B cell (primary cell): ENCODE data around the gene OR4C45. TPM values are rescaled to one million over a fixed set of nuclear protein-coding genes. Genes with fewer than 3 reads are reported as not detected.

ENCODE experiments used
- ATAC-seq: fragments of 200-7000 bp; cut with Tn5 transposase; one replicate; pipeline ENCODE4 v1.10.0; 2021; ENCODE audit warnings: low read depth, mild to moderate bottlenecking, moderate number of reproducible peaks, moderate library complexity
- CTCF ChIA-PET: fragments of 350-600 bp; sonication (Branson Sonifier 250); formaldehyde crosslinking; loops from one replicate; lab custom pipeline; 2021; ENCODE audit warnings: antibody characterized with exemption, inconsistent platforms; lab: Charles Lee
- POLR2A ChIA-PET: fragments of 350-600 bp; sonication (Branson Sonifier 250); formaldehyde crosslinking; loops from one replicate; lab custom pipeline; 2021; ENCODE audit warnings: antibody characterized with exemption; lab: Charles Lee
- DNase-seq: peaks from one replicate; pipeline ENCODE4 v3.0.0; 2013
- H2AFZ ChIP-seq: 2 replicates; pipeline ENCODE4 v1.6.1; 2012; ENCODE audit warnings: mild to moderate bottlenecking, low read depth, low read length; ENCODE audit not compliant: insufficient read depth, poor library complexity, severe bottlenecking
- H3K27ac ChIP-seq, 2 donors: 1 replicate in 1 of 2; 2 replicates in 1 of 2; pipeline ENCODE4 v1.5.1; 2012 to 2013; ENCODE audit warnings: low read length in 2 of 2, mild to moderate bottlenecking in 2 of 2, moderate library complexity in 1 of 2
- H3K27me3 ChIP-seq, 4 experiments: fragments of 200-600 bp in 1 of 4; sonication (generic) in 1 of 4; replicated peaks in 1 of 4; 1 replicate in 2 of 4; 2 replicates in 2 of 4; pipeline versions ENCODE4 v1.6.1 to v1.7.0; 2013 to 2016; ENCODE audit warnings: low read length in 3 of 4, mild to moderate bottlenecking in 2 of 4, mixed read lengths in 1 of 4, moderate library complexity in 1 of 4; ENCODE audit not compliant: insufficient read depth in 4 of 4, control insufficient read depth in 3 of 4; ENCODE audit errors: control extremely low read depth in 1 of 4
- H3K36me3 ChIP-seq, 2 experiments: replicated peaks in 1 of 2; 1 replicate in 1 of 2; 2 replicates in 1 of 2; pipeline versions ENCODE4 v1.6.1 to v1.7.1; 2013; ENCODE audit warnings: low read length in 1 of 2; ENCODE audit not compliant: insufficient read depth in 2 of 2, control insufficient read depth in 1 of 2; ENCODE audit errors: control extremely low read depth in 1 of 2, extremely low read depth in 1 of 2
- H3K4me1 ChIP-seq, 2 donors: fragments of 200-600 bp in 1 of 2; sonication (generic) in 1 of 2; 1 replicate in 1 of 2; 2 replicates in 1 of 2; pipeline versions ENCODE4 v1.5.1 to v1.6.1; 2013 to 2017; ENCODE audit warnings: low read length in 2 of 2; ENCODE audit not compliant: control insufficient read depth in 2 of 2, insufficient read depth in 2 of 2
- H3K4me2 ChIP-seq: replicated peaks from 2 replicates; pipeline ENCODE3; 2012; ENCODE audit warnings: mild to moderate bottlenecking, low read depth, low read length; ENCODE audit not compliant: poor library complexity, severe bottlenecking
- H3K4me3 ChIP-seq, 5 experiments: fragments of 200-600 bp in 1 of 5; sonication (generic) in 1 of 5; 1 replicate in 3 of 5; 2 replicates in 2 of 5; pipeline versions ENCODE4 v1.5.1 to v1.7.0; 2011 to 2016; ENCODE audit warnings: low read length in 4 of 5, mild to moderate bottlenecking in 4 of 5, low read depth in 2 of 5, control low read depth in 1 of 5, moderate library complexity in 1 of 5; ENCODE audit not compliant: insufficient read depth in 1 of 5; ENCODE audit errors: control extremely low read depth in 1 of 5, extremely low read depth in 1 of 5
- H3K79me2 ChIP-seq: fragments of 200-600 bp; sonication (generic); one replicate; pipeline ENCODE4 v1.6.0; 2016; ENCODE audit warnings: low read length; ENCODE audit not compliant: control insufficient read depth, insufficient read depth
- H3K9ac ChIP-seq: fragments of 200-600 bp; sonication (generic); 2 replicates; pipeline ENCODE4 v1.6.1; 2017; ENCODE audit warnings: mild to moderate bottlenecking, low read length, moderate library complexity
- H3K9me3 ChIP-seq, 3 donors: one replicate each; pipeline versions ENCODE4 v1.6.1 to v1.7.1; 2013; ENCODE audit warnings: low read length in 2 of 3; ENCODE audit not compliant: control insufficient read depth in 2 of 3, insufficient read depth in 1 of 3; ENCODE audit errors: control extremely low read depth in 1 of 3
- H4K20me1 ChIP-seq: 2 replicates; pipeline ENCODE4 v1.6.0; 2012; ENCODE audit warnings: mild to moderate bottlenecking, low read length; ENCODE audit not compliant: insufficient read depth, control insufficient read depth, poor library complexity, severe bottlenecking
- H3K27ac Mint-ChIP-seq: one replicate; pipeline ENCODE4 v1.8.0; 2021; ENCODE audit warnings: mixed read lengths
- H3K27me3 Mint-ChIP-seq: one replicate; pipeline ENCODE4 v1.8.0; 2021; ENCODE audit warnings: mixed read lengths
- H3K4me1 Mint-ChIP-seq: one replicate; pipeline ENCODE4 v1.8.0; 2021; ENCODE audit warnings: mixed read lengths
- H3K4me3 Mint-ChIP-seq: one replicate; pipeline ENCODE4 v1.8.0; 2021; ENCODE audit warnings: mixed read lengths
- H3K9me3 Mint-ChIP-seq: one replicate; pipeline ENCODE4 v1.8.0; 2022; ENCODE audit warnings: mixed read lengths; ENCODE audit not compliant: insufficient read depth
- EZH2 ChIP-seq: IDR thresholded peaks from 2 replicates; pipeline ENCODE4 v1.6.1; 2012; ENCODE audit warnings: borderline replicate concordance, low read depth, mild to moderate bottlenecking, moderate library complexity, low read length; ENCODE audit not compliant: insufficient read depth, poor library complexity, severe bottlenecking
- WGBS: methylation state at CpG from one replicate; pipeline ENCODE4 v1.1.5; 2013; ENCODE audit warnings: missing lambda C conversion rate; ENCODE audit not compliant: insufficient coverage; 5-methylcytosine and 5-hydroxymethylcytosine counted together
- intact Hi-C: fragments of 100-400 bp; cut with micrococcal nuclease; formaldehyde crosslinking; loops from one replicate; pipeline ENCODE4 v1.10.0; 2022
- polyA plus RNA-seq: library from polyadenylated mRNA; depleted of rRNA; stranded (reverse); fragments of >200 nt; gene quantifications from 2 replicates; pipeline ENCODE4 v1.2.3, GENCODE V29; 2012
- total RNA-seq, 2 donors: library from RNA; stranded (reverse); fragments of 120-200 nt in 1 of 2; gene quantifications; 1 replicate in 1 of 2; 2 replicates in 1 of 2; pipeline versions ENCODE4 v1.2.3 to v1.2.4, GENCODE V29; 2013 to 2022
- TF ChIP-seq, protein P1 (sequence below): fragments of 200-600 bp; IDR thresholded peaks from one replicate; pipeline ENCODE4 v1.8.0; 2022; ENCODE audit warnings: antibody characterized with exemption, mild to moderate bottlenecking

Gene OR4C45
- total and polyA plus RNA-seq, 2 donors (not counting 1 experiment from before 2014, with no cell fraction given) = not detected

DNA sequence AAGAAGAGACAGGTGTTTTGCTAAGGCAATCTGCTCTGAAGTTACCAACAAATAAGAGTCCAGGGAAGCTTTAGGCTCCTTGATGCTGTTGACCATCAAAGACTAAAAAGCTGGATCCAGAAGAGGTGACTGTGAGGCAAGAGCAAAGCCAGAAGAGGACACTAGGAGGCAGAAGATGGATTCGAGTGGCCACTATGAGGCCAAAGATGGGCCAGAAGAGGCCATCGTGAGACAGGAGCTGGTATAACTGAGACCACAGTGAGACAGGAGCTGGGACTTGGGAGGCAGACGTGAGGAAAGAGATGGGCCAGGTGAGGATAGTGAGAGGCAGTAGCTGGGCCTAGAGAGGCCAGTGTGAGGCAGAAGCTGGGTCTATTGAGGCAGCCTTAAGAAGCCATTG lies 37.7 kb downstream of the OR4C45 start:
- no peak overlapping the region for H3K4me3 Mint-ChIP-seq
- no peaks in the 10 kb centered on the region for H3K4me1 Mint-ChIP-seq
- H4K20me1 ChIP-seq = no peaks in the 10 kb centered on the region
- no peaks in the 10 kb centered on the region for H3K27me3 ChIP-seq
- H3K79me2 ChIP-seq = no peaks in the 10 kb centered on the region
- no peak overlapping the region for H3K4me2 ChIP-seq
- H3K9me3 Mint-ChIP-seq = peaks cover 4% of the 10 kb centered on the region
- H3K27ac Mint-ChIP-seq = no peak overlapping the region
- TF ChIP-seq EZH2 = no peak
- TF ChIP-seq, protein P1, sequence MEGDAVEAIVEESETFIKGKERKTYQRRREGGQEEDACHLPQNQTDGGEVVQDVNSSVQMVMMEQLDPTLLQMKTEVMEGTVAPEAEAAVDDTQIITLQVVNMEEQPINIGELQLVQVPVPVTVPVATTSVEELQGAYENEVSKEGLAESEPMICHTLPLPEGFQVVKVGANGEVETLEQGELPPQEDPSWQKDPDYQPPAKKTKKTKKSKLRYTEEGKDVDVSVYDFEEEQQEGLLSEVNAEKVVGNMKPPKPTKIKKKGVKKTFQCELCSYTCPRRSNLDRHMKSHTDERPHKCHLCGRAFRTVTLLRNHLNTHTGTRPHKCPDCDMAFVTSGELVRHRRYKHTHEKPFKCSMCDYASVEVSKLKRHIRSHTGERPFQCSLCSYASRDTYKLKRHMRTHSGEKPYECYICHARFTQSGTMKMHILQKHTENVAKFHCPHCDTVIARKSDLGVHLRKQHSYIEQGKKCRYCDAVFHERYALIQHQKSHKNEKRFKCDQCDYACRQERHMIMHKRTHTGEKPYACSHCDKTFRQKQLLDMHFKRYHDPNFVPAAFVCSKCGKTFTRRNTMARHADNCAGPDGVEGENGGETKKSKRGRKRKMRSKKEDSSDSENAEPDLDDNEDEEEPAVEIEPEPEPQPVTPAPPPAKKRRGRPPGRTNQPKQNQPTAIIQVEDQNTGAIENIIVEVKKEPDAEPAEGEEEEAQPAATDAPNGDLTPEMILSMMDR = no peak
- DNase-seq (no peak), ATAC-seq (no peak)
- H3K27ac ChIP-seq = no peak overlapping the region
- H3K4me1 ChIP-seq = no peaks in the 10 kb centered on the region
- H3K36me3 ChIP-seq = no peaks in the 10 kb centered on the region
- H3K9ac ChIP-seq = no peak overlapping the region
- H3K9me3 ChIP-seq = peaks cover 0 to 51% (median 0%) of the 10 kb centered on the region in 3 donors
- no peaks in the 10 kb centered on the region for H3K27me3 Mint-ChIP-seq
- H2AFZ ChIP-seq = no peak overlapping the region
- intact Hi-C loops = no loop called here
- POLR2A ChIA-PET = no interaction called here
- 75% methylated on average over 3 of the region's 3 CpGs for WGBS
- CTCF ChIA-PET = no interaction called here
- H3K4me3 ChIP-seq = no peak overlapping the region

- Histone ChIP-seq H3K9ac (no peak overlapping the region), H3K4me1 (no peaks in the 10 kb centered on the region), H2AFZ (no peak overlapping the region), H3K36me3 (no peaks in the 10 kb centered on the region), H3K9me3 (peaks cover 0 to 64% (median 0%) of the 10 kb centered on the region in 3 donors), H3K4me2 (no peak overlapping the region), H3K27me3 (no peaks in the 10 kb centered on the region), H4K20me1 (no peaks in the 10 kb centered on the region), H3K4me3 (no peak overlapping the region), H3K27ac (no peak overlapping the region), H3K79me2 (no peaks in the 10 kb centered on the region)
- 57% methylated on average over 9 of the region's 9 CpGs for WGBS
- no peak overlapping the region for H3K27ac Mint-ChIP-seq
- no peaks in the 10 kb centered on the region for H3K4me1 Mint-ChIP-seq
- intact Hi-C loops = no loop called here
- CTCF ChIA-PET = no interaction called here
- no peaks in the 10 kb centered on the region for H3K27me3 Mint-ChIP-seq
- DNase-seq (no peak), ATAC-seq (no peak)
- POLR2A ChIA-PET = no interaction called here
- TF ChIP-seq, protein P1 = no peak
- no peak for TF ChIP-seq EZH2
- H3K9me3 Mint-ChIP-seq = peaks cover 4% of the 10 kb centered on the region
- no peak overlapping the region for H3K4me3 Mint-ChIP-seq
Measured at GRCh38 chr11:50071584-50072225, 39.0 kb downstream of the OR4C45 start.
